IMR-90 (cell line): ENCODE results near the gene CENPP.

ENCODE experiments used
- BHLHE40 ChIP-seq: fragments of 150-350 bp; IDR thresholded peaks from 2 replicates; pipeline ENCODE4 v1.6.1; 2016; ENCODE audit warnings: mild to moderate bottlenecking, low read depth, low read length
- CEBPB ChIP-seq: IDR thresholded peaks from 2 replicates; pipeline ENCODE4 v1.6.1; 2012; ENCODE audit warnings: low read depth, low read length, improper control_type of control experiment
- CHD1 ChIP-seq: IDR thresholded peaks from 2 replicates; pipeline ENCODE4 v1.6.1; 2012; ENCODE audit warnings: low read depth, low read length, improper control_type of control experiment
- FOS ChIP-seq: fragments of 150-350 bp; IDR thresholded peaks from 2 replicates; pipeline ENCODE4 v1.6.1; 2016; ENCODE audit warnings: low read depth, low read length
- MAFK ChIP-seq: IDR thresholded peaks from 2 replicates; pipeline ENCODE4 v1.6.1; 2012; ENCODE audit warnings: low read depth, low read length, improper control_type of control experiment
- MAZ ChIP-seq: IDR thresholded peaks from 2 replicates; pipeline ENCODE4 v1.6.1; 2012; ENCODE audit warnings: low read depth, mild to moderate bottlenecking, low read length, improper control_type of control experiment, moderate library complexity, borderline replicate concordance
- MXI1 ChIP-seq: IDR thresholded peaks from 2 replicates; pipeline ENCODE4 v1.6.1; 2012; ENCODE audit warnings: low read depth, mild to moderate bottlenecking, low read length, moderate library complexity, borderline replicate concordance
- POLR2A ChIP-seq: IDR thresholded peaks from 2 replicates; pipeline ENCODE4 v1.6.1; 2012; ENCODE audit warnings: mild to moderate bottlenecking, low read depth, low read length
- RAD21 ChIP-seq: IDR thresholded peaks from 2 replicates; pipeline ENCODE4 v1.6.1; 2012; ENCODE audit warnings: low read length, improper control_type of control experiment
- RCOR1 ChIP-seq: IDR thresholded peaks from 2 replicates; pipeline ENCODE4 v1.6.1; 2012; ENCODE audit warnings: mild to moderate bottlenecking, low read length, improper control_type of control experiment; ENCODE audit not compliant: insufficient replicate concordance
- RFX5 ChIP-seq: IDR thresholded peaks from 2 replicates; pipeline ENCODE4 v1.8.0; 2012; ENCODE audit warnings: low read depth, mild to moderate bottlenecking, low read length, moderate library complexity
- TF ChIP-seq, protein P1 (sequence below): fragments of 150-350 bp; IDR thresholded peaks from 2 replicates; pipeline ENCODE4 v1.6.1; 2016; ENCODE audit warnings: low read depth, mild to moderate bottlenecking, low read length, moderate library complexity, borderline replicate concordance
- TF ChIP-seq, protein P2 (sequence below): conservative IDR thresholded peaks from 2 replicates; pipeline ENCODE4 v1.5.1; 2012; ENCODE audit warnings: mild to moderate bottlenecking, low read depth, low read length, improper control_type of control experiment
- TF ChIP-seq, protein P3 (sequence below): fragments of 150-350 bp; IDR thresholded peaks from 2 replicates; pipeline ENCODE4 v1.6.1; 2017; ENCODE audit warnings: mild to moderate bottlenecking, antibody characterized with exemption, low read length, low read depth

DNA sequence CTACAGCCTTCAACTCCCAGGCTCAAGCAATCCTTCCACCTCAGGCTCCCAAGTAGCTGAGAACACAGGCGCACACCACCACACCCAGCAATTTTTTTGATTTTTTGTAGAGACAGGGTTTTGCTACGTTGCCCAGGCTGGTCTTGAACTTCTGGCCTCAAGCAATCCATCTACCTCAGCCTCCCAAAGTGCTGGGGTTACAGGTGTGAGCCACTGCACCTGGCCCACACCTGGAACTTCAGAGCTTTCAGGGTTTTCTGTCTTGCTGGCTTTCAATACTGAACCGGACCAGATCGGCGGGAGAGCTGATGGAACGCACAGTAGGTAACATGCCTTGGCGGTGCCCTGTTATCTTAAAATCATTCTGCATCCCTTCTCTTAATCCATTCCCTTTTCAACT, 313.4 kb downstream of the CENPP start:
- no peak for TF ChIP-seq RFX5
- no peak for TF ChIP-seq POLR2A
- TF ChIP-seq, protein P1, sequence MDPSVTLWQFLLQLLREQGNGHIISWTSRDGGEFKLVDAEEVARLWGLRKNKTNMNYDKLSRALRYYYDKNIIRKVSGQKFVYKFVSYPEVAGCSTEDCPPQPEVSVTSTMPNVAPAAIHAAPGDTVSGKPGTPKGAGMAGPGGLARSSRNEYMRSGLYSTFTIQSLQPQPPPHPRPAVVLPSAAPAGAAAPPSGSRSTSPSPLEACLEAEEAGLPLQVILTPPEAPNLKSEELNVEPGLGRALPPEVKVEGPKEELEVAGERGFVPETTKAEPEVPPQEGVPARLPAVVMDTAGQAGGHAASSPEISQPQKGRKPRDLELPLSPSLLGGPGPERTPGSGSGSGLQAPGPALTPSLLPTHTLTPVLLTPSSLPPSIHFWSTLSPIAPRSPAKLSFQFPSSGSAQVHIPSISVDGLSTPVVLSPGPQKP = no peak
- TF ChIP-seq, protein P2, sequence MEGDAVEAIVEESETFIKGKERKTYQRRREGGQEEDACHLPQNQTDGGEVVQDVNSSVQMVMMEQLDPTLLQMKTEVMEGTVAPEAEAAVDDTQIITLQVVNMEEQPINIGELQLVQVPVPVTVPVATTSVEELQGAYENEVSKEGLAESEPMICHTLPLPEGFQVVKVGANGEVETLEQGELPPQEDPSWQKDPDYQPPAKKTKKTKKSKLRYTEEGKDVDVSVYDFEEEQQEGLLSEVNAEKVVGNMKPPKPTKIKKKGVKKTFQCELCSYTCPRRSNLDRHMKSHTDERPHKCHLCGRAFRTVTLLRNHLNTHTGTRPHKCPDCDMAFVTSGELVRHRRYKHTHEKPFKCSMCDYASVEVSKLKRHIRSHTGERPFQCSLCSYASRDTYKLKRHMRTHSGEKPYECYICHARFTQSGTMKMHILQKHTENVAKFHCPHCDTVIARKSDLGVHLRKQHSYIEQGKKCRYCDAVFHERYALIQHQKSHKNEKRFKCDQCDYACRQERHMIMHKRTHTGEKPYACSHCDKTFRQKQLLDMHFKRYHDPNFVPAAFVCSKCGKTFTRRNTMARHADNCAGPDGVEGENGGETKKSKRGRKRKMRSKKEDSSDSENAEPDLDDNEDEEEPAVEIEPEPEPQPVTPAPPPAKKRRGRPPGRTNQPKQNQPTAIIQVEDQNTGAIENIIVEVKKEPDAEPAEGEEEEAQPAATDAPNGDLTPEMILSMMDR = no peak
- no peak for TF ChIP-seq MAZ
- no peak for TF ChIP-seq BHLHE40
- no peak for TF ChIP-seq RCOR1
- TF ChIP-seq, protein P3, sequence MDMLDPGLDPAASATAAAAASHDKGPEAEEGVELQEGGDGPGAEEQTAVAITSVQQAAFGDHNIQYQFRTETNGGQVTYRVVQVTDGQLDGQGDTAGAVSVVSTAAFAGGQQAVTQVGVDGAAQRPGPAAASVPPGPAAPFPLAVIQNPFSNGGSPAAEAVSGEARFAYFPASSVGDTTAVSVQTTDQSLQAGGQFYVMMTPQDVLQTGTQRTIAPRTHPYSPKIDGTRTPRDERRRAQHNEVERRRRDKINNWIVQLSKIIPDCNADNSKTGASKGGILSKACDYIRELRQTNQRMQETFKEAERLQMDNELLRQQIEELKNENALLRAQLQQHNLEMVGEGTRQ = no peak
- TF ChIP-seq MAFK = no peak
- no peak for TF ChIP-seq RAD21
- no peak for TF ChIP-seq CHD1
- no peak for TF ChIP-seq FOS
- TF ChIP-seq MXI1 = no peak
- no peak for TF ChIP-seq CEBPB
